ES-I3 (cell line): ENCODE results near the gene TCF7L1.

Experiments used
- H3K36me3 ChIP-seq: 2 replicates; pipeline ENCODE4 v1.6.1; 2013; ENCODE audit warnings: mild to moderate bottlenecking, low read length, control low read depth, moderate library complexity; ENCODE audit not compliant: insufficient read depth
- H3K4me1 ChIP-seq: 2 replicates; pipeline ENCODE4 v1.6.1; 2013; ENCODE audit warnings: mild to moderate bottlenecking, control low read depth, low read length; ENCODE audit not compliant: insufficient read depth
- H3K9ac ChIP-seq: 2 replicates; pipeline ENCODE4 v1.6.1; 2013; ENCODE audit warnings: low read depth, mild to moderate bottlenecking, low read length, moderate library complexity
- H3K9me3 ChIP-seq: 2 replicates; pipeline ENCODE4 v1.6.1; 2013; ENCODE audit warnings: mild to moderate bottlenecking, low read length, moderate library complexity; ENCODE audit not compliant: control insufficient read depth, insufficient read depth

Gene TCF7L1

DNA sequence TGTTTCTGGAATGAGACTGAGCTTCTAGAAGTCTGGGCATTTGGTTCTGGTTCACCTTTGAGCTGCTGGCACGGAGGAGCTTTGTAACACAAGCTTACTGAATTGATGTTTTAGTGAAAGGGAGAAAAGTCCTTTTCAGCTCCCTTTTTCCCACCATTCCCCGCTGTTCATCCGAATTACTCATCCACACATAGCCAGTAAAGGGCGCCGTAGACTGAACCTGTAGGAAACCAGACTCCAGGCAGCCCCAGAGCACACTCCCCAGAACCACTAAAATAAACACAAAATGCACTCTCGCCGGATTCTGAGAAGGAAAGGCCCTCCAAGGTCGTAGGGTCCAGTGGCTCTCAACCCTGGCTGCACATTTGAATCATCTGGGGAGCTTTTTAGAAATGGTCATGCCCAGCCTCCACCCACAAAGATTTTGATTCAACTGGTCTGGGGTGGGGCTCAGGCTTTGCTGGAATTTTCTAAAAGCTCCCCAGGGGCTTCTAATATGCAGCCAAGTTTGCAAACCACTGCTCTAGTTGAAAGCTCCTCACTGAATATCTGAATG is 29.6 kb downstream of the TCF7L1 start:
- H3K9ac ChIP-seq: no peak overlapping the region
- peaks cover 24% of the 10 kb centered on the region for H3K4me1 ChIP-seq
- no peaks in the 10 kb centered on the region for H3K9me3 ChIP-seq
- no peaks in the 10 kb centered on the region for H3K36me3 ChIP-seq

DNA sequence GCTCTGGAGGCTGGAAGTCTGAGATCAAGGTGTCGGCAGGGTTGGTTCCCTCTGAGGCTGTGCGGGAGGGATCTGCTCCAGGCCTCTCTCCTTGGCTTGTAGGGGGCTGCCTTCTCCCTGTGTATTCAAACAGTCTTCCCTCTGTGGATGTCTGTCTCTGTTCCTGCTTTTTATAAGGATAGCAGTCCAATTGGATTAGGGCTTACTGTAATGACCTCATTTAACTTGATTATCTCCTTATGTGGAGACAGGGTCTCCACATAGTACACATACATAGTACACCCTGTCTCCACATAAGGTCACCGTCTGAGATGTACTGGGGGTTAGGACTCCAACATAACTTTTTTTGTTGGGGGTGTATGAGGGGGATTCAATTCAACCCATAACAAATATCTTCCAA is 30.5 kb downstream of the TCF7L1 start:
- no peak overlapping the region for H3K9ac ChIP-seq
- H3K4me1 ChIP-seq: peaks cover 21% of the 10 kb centered on the region

DNA sequence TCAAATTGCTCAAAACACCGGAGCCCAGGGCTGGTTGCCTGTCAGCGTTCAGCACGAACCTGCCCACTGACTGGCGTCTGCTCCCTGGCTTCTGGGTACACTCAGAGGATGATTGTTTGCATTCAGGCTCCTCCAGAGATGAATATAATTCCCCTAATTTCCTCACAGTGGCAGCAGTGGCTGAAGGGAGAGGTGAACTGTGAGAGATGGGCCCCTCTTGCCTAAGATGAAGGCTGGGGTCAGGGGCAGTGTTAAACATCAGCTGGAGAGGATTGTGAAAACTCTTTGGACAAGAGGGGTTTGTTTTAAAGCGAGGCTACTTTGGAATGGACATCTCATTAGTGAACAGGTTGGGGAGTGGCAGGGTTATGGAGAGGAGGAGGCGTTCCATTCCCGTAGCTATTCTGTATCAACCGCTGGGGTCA is 31.0 kb downstream of the TCF7L1 start:
- no peaks in the 10 kb centered on the region for H3K9me3 ChIP-seq
- peaks cover 18% of the 10 kb centered on the region for H3K4me1 ChIP-seq
- no peak overlapping the region for H3K9ac ChIP-seq
- H3K36me3 ChIP-seq: no peaks in the 10 kb centered on the region

More for the DNA sequence above, 30.5 kb downstream of the TCF7L1 start:
- no peaks in the 10 kb centered on the region for H3K36me3 ChIP-seq
- no peaks in the 10 kb centered on the region for H3K9me3 ChIP-seq

GRCh38 chr2:85165088-85165690 is 32.0 kb downstream of the TCF7L1 start:
- Histone ChIP-seq H3K4me1 (peaks cover 18% of the 10 kb centered on the region), H3K9ac (no peak overlapping the region), H3K9me3 (no peaks in the 10 kb centered on the region), H3K36me3 (no peaks in the 10 kb centered on the region)

DNA sequence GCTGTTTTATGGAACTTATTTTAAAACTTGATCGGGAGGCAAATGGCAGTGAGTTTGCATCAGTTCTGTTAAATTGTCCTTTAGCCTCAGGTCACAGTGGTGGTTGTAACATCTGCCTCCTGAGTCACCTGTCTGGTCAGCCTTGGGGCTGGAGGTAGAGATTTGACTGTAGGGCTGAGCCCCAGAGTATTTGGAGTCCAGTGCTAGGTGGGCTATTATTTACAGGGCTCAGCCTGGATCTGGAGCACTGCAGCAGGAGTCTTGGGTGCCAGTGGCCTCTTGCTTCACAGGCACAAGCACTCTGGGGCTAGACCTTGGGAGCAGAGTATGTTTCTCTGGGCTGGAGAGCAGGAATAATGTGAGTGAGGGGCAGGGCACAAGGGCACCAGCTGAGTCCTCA is 32.8 kb downstream of the TCF7L1 start:
- no peaks in the 10 kb centered on the region for H3K9me3 ChIP-seq
- no peak overlapping the region for H3K9ac ChIP-seq
- no peaks in the 10 kb centered on the region for H3K36me3 ChIP-seq
- H3K4me1 ChIP-seq: peaks cover 17% of the 10 kb centered on the region

DNA sequence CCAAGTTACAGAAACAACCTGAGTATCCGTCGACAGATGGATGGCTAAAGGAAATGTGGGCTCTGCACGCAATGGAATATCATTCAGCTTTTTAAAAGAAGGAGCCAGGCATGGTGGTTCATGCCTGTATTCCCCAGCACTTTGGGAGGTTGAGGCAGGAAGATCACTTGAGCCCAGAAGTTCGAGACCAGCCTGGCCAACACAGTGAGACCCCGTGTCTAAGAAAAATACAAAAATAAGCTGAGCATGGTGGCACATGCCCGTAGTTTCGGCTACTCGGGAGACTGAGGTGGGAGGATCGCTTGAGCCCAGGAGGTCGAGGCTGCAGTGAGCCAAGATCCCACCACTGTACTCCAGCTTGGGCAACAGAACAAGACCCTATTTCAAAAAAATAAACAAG is 34.3 kb downstream of the TCF7L1 start:
- H3K9me3 ChIP-seq: no peaks in the 10 kb centered on the region
- no peaks in the 10 kb centered on the region for H3K36me3 ChIP-seq
- peaks cover 12% of the 10 kb centered on the region for H3K4me1 ChIP-seq
- H3K9ac ChIP-seq: no peak overlapping the region

DNA sequence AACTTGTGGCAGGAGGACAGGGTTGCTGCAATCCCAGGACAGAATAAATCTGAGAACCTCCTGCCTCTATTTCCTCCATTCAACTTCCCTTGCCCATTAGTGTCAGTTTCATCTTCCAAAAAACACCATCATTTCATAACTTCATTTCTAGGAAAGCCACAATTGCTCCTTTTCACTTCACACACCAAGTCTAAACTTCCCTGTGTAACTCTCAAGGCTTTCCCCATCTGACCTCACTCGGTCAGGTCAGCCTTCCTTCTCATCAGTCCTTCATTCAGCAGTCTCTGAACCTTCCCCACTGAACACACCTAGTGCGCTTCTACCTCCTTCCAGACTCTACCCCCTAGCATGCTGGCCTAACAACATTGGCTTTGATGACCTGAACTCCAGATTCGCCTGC is 35.8 kb downstream of the TCF7L1 start:
- Histone ChIP-seq H3K9ac (no peak overlapping the region), H3K36me3 (no peaks in the 10 kb centered on the region), H3K9me3 (no peaks in the 10 kb centered on the region), H3K4me1 (peaks cover 5% of the 10 kb centered on the region)

- no peak overlapping the region for H3K9ac ChIP-seq
- no peaks in the 10 kb centered on the region for H3K36me3 ChIP-seq
- H3K4me1 ChIP-seq: peaks cover 6% of the 10 kb centered on the region; the same call in 1 of the 2 replicates
- H3K9me3 ChIP-seq: no peaks in the 10 kb centered on the region
These were observed 36.4 kb downstream of the TCF7L1 start for GRCh38 chr2:85169581-85169980.

GRCh38 chr2:85170938-85171475 is 37.8 kb downstream of the TCF7L1 start:
- Histone ChIP-seq H3K4me1 (peaks cover 17% of the 10 kb centered on the region), H3K9me3 (no peaks in the 10 kb centered on the region), H3K36me3 (no peaks in the 10 kb centered on the region), H3K9ac (no peak overlapping the region)

GRCh38 chr2:85171916-85172315 is 38.7 kb downstream of the TCF7L1 start:
- no peaks in the 10 kb centered on the region for H3K9me3 ChIP-seq
- peaks cover 20% of the 10 kb centered on the region for H3K4me1 ChIP-seq
- no peaks in the 10 kb centered on the region for H3K36me3 ChIP-seq
- no peak overlapping the region for H3K9ac ChIP-seq

DNA sequence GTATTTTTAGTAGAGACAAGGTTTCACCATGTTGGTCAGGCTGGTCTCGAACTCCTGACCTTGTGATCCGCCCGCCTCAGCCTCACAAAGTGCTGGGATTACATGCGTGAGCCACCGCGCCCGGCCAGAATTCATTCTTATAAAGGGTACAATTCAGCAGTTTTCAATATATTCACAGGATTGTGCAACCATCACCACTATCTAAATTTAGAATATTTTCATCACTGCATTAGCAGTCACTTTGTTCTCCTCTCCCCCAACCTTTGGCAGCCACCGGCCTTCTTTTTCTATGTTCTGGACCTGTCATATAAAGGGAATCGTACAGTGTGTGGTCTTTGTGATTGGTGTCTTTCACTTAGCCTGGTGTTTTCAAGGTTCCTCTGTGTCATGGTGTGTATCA is 40.7 kb downstream of the TCF7L1 start:
- no peaks in the 10 kb centered on the region for H3K9me3 ChIP-seq
- no peaks in the 10 kb centered on the region for H3K36me3 ChIP-seq
- no peak overlapping the region for H3K9ac ChIP-seq
- peaks cover 31% of the 10 kb centered on the region for H3K4me1 ChIP-seq

GRCh38 chr2:85174943-85175342 is 41.8 kb downstream of the TCF7L1 start:
- Histone ChIP-seq H3K9ac (no peak overlapping the region), H3K9me3 (no peaks in the 10 kb centered on the region), H3K36me3 (no peaks in the 10 kb centered on the region), H3K4me1 (peaks cover 41% of the 10 kb centered on the region)

GRCh38 chr2:85175369-85176299 is 42.4 kb downstream of the TCF7L1 start:
- no peak overlapping the region for H3K9ac ChIP-seq

DNA sequence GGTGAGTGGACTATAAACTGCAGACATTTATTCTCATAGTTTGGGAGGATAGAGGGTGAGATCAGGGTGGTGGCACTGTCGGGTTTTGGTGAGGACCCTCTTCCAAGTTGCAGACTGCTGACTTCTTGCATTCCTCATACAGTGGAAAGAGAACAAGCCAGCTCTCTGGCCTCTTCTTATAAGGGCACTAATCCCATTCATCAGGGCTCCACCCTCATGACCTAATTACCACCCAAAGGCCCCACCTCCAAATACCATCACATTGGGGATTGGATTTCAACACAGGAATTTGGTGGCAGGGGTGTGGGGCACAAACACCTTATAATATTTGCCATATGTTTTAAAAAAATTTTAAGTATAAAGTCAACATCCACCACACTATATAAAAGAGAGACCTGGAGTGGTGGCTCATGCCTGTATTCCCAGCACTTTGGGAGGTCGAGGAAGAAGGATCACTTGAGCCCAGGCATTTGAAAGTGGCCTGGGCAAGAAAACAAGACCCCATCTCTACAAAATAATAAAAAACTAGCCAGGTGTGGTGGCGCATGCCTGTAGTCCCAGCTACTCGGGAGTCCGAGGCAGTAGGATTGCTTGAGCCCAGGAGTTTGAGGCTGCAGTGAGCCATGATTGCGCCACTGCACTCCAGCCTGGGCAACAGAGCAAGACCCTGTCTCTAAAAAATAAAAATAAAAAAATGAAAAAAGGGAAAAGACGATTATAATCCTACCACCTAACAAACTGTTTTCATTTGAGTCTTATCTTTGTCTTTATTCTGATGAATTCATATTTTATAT is 44.0 kb downstream of the TCF7L1 start:
- H3K9me3 ChIP-seq: no peaks in the 10 kb centered on the region
- no peak overlapping the region for H3K9ac ChIP-seq
- H3K36me3 ChIP-seq: no peaks in the 10 kb centered on the region
- H3K4me1 ChIP-seq: peaks cover 55% of the 10 kb centered on the region

More at GRCh38 chr2:85175369-85176299, 42.4 kb downstream of the TCF7L1 start:
- Histone ChIP-seq H3K4me1 (peaks cover 45% of the 10 kb centered on the region), H3K36me3 (no peaks in the 10 kb centered on the region), H3K9me3 (no peaks in the 10 kb centered on the region)
